ENCODE results near the gene PLEKHS1. TPM values are rescaled to one million over a fixed set of nuclear protein-coding genes. Genes with fewer than 3 reads are reported as not detected.

Gene PLEKHS1
- total RNA-seq, 4 donors from 2014 or later = 0.12 to 1.1 TPM; not detected in 2

DNA sequence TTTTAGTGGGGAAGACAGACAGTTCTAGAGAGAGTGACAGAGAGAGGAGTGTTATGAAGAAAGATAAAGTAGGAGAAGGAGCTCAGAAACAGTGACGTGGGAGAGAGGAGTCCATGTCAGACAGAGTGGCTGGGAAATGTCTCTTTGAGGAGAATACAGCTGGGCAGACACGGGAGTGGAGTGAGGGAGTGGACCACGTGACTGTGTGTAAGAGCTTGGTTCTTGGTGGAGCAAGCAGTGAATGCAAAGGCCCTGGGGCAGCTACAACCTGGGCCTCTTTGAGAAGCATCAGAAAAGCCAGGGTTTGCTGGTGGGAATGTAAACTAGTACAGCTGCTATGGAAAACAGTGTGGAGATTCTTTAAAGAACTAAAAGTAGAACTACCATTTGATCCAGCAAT, 11.9 kb upstream of the PLEKHS1 start:
- Histone ChIP-seq H3K36me3 (no peaks in the 10 kb centered on the region), H3K4me1 (peaks cover 0 to 26% (median 0%) of the 10 kb centered on the region in 3 donors), H3K4me3 (no peak overlapping the region), H3K27ac (no peak overlapping the region), H3K27me3 (no peaks in the 10 kb centered on the region), H3K9me3 (no peaks in the 10 kb centered on the region)
- WGBS, 2 donors (ENCODE audit: low coverage in 1 of 2) = 68 to 91% methylated on average over 3 of the region's 3 CpGs
- no peak for ATAC-seq
- TF ChIP-seq POLR2AphosphoS5 (IDR thresholded peaks at IDR 0.05) (no peak), EP300 (IDR thresholded peaks at IDR 0.05) (no peak), POLR2A (IDR thresholded peaks at IDR 0.05) (no peak)
- TF ChIP-seq, protein P1, sequence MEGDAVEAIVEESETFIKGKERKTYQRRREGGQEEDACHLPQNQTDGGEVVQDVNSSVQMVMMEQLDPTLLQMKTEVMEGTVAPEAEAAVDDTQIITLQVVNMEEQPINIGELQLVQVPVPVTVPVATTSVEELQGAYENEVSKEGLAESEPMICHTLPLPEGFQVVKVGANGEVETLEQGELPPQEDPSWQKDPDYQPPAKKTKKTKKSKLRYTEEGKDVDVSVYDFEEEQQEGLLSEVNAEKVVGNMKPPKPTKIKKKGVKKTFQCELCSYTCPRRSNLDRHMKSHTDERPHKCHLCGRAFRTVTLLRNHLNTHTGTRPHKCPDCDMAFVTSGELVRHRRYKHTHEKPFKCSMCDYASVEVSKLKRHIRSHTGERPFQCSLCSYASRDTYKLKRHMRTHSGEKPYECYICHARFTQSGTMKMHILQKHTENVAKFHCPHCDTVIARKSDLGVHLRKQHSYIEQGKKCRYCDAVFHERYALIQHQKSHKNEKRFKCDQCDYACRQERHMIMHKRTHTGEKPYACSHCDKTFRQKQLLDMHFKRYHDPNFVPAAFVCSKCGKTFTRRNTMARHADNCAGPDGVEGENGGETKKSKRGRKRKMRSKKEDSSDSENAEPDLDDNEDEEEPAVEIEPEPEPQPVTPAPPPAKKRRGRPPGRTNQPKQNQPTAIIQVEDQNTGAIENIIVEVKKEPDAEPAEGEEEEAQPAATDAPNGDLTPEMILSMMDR (IDR thresholded peaks at IDR 0.05) = no peak

DNA sequence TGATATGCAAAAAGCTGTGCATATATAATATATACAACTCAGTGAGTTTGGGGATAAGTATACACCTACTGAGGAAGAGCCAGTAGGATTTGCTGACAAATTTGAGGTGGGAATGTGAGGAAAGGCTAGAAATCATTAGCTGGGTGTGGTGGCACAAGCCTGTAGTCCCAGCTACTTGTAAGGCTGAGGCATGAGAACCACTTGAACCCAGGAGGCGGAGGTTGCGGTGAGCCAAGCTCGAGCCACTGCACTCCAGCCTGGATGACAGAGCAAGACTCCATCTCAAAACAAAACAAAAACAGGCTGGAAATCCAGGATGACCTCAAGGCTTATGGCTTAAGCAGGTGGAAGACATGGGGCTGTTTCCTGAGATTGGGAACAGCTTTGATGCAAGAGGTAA, 10.6 kb upstream of the PLEKHS1 start:
- no peak for ATAC-seq
- TF ChIP-seq POLR2A (IDR thresholded peaks at IDR 0.05) (no peak), EP300 (IDR thresholded peaks at IDR 0.05) (no peak), POLR2AphosphoS5 (IDR thresholded peaks at IDR 0.05) (no peak)
- TF ChIP-seq, protein P1 (IDR thresholded peaks at IDR 0.05) = no peak

DNA sequence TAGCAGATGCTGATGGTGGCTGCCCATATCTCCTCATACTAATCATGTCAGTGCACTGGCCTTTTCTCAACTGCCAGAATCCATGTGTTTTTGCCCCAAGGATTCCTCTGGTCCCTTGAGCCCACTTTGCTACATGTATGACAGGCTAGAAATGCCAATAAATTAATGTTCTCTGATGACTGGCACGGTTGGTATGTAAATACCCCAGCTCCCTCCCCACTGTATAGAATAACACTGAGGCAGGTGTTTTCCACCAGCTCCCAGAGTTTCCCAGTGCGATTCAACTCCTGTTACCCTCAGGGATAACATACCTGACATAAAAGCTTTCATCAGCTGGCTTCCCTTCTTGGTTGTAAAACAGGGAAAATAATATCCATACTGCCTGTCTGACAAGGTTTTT, 9.0 kb upstream of the PLEKHS1 start:
- TF ChIP-seq POLR2AphosphoS5 (IDR thresholded peaks at IDR 0.05) (no peak), EP300 (IDR thresholded peaks at IDR 0.05) (no peak), POLR2A (IDR thresholded peaks at IDR 0.05) (no peak)
- TF ChIP-seq, protein P1 (IDR thresholded peaks at IDR 0.05) = no peak

More for the DNA sequence above, 10.6 kb upstream of the PLEKHS1 start:
- WGBS, 2 donors (ENCODE audit: low coverage in 1 of 2) = 97 to 100% methylated on average over 1 to 3 of the region's 3 CpGs
- Histone ChIP-seq H3K27ac (no peak overlapping the region), H3K4me3 (no peak overlapping the region), H3K4me1 (peaks cover 0 to 16% (median 0%) of the 10 kb centered on the region in 3 donors), H3K27me3 (no peaks in the 10 kb centered on the region), H3K9me3 (no peaks in the 10 kb centered on the region), H3K36me3 (no peaks in the 10 kb centered on the region)

DNA sequence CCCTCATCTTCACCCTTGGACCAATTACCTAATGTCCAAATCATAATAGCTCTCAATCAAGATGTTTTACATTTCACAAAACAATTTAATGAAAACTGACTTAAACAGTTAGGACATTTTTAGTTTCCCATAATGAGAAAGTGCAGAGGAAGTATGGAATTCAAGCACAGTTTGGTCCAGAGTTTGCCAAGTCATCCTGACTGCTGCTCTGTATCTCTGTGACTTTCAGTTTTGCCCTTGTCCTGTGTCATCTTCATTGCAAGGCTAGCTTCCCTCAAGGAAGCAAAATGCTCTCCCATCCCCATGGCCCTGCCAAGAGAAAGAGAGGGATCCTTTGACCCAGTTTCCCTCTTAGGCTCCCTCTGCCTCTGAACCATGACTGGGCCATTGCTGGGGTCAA, 7.9 kb upstream of the PLEKHS1 start:
- no peak overlapping the region for H3K4me3 ChIP-seq

More for the DNA sequence above, 9.0 kb upstream of the PLEKHS1 start:
- Histone ChIP-seq H3K27ac (no peak overlapping the region), H3K4me1 (peaks cover 0 to 4% (median 0%) of the 10 kb centered on the region in 3 donors), H3K9me3 (no peaks in the 10 kb centered on the region), H3K4me3 (no peak overlapping the region), H3K27me3 (no peaks in the 10 kb centered on the region), H3K36me3 (no peaks in the 10 kb centered on the region)
- WGBS, 2 donors (ENCODE audit: low coverage in 1 of 2) = 78% methylated on average over 2 of the region's 2 CpGs; no CpG with 5 or more reads in 1 of the 2 donors
- no peak for ATAC-seq

DNA sequence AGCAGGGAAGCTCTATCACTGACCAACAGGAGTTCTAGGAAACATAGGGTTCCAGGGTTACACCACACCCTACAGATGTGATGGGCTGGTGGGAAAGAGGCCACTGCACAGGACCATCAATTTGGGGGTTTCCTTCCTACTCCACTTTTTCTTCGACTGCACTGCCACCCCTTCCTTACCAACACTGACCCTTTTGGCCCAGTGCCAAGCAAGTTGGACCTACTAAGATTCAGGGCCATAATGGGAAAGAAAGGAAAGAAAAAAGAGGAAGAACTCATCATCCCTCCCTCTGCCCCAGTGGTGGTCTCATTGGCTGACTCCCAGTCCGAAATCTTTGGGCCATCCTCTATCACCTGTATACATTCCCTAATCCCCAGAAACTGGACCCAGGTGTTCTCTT, 6.1 kb upstream of the PLEKHS1 start:
- no peak for ATAC-seq
- Histone ChIP-seq H3K4me3 (no peak overlapping the region), H3K4me1 (peaks cover 0 to 4% (median 0%) of the 10 kb centered on the region in 3 donors), H3K27me3 (no peaks in the 10 kb centered on the region), H3K36me3 (no peaks in the 10 kb centered on the region), H3K9me3 (no peaks in the 10 kb centered on the region), H3K27ac (no peak overlapping the region)
- 69% methylated on average over 2 of the region's 2 CpGs; no CpG with 5 or more reads in 1 of the 2 donors for WGBS, 2 donors (ENCODE audit: low coverage in 1 of 2)
- TF ChIP-seq, protein P1 (IDR thresholded peaks at IDR 0.05) = no peak
- TF ChIP-seq EP300 (IDR thresholded peaks at IDR 0.05) = no peak
- no peak for TF ChIP-seq POLR2AphosphoS5 (IDR thresholded peaks at IDR 0.05)
- TF ChIP-seq POLR2A (IDR thresholded peaks at IDR 0.05) = no peak

More for the DNA sequence above, 7.9 kb upstream of the PLEKHS1 start:
- H3K4me1 ChIP-seq = peaks cover 0 to 4% (median 0%) of the 10 kb centered on the region in 3 donors
- TF ChIP-seq, protein P1 (IDR thresholded peaks at IDR 0.05) = no peak
- TF ChIP-seq POLR2A (IDR thresholded peaks at IDR 0.05) (no peak), POLR2AphosphoS5 (IDR thresholded peaks at IDR 0.05) (no peak), EP300 (IDR thresholded peaks at IDR 0.05) (no peak)
- ATAC-seq = no peak
- H3K36me3 ChIP-seq = no peaks in the 10 kb centered on the region
- H3K9me3 ChIP-seq = no peaks in the 10 kb centered on the region
- H3K27me3 ChIP-seq = no peaks in the 10 kb centered on the region
- H3K27ac ChIP-seq = no peak overlapping the region

Measured in gastroesophageal sphincter (tissue), 4 donors.